ENCODE measurements around the gene LYRM4.

LYRM4 gene

GRCh38 chr6:5098501-5099270 is 162.1 kb downstream of the LYRM4 start:
- TF ChIP-seq POLR2AphosphoS5 (IDR thresholded peaks at IDR 0.05; ENCODE audit: low read depth, low read length) (no peak), TAF1 (IDR thresholded peaks at IDR 0.05; ENCODE audit: borderline replicate concordance, insufficient read depth, low read length) (no peak), SIN3A (IDR thresholded peaks at IDR 0.05; ENCODE audit: borderline replicate concordance, insufficient read depth, low read length) (no peak)

- no peak for TF ChIP-seq SIN3A (IDR thresholded peaks at IDR 0.05; ENCODE audit: borderline replicate concordance, insufficient read depth, low read length)
- TF ChIP-seq POLR2AphosphoS5 (IDR thresholded peaks at IDR 0.05; ENCODE audit: low read depth, low read length), result no peak
- no peak for TF ChIP-seq TAF1 (IDR thresholded peaks at IDR 0.05; ENCODE audit: borderline replicate concordance, insufficient read depth, low read length)
- TF ChIP-seq REST (IDR thresholded peaks at IDR 0.05; ENCODE audit: insufficient read depth in 1 of 2, low read depth in 2 of 2, low read length in 2 of 2), result no peak
- no peak for TF ChIP-seq FOXP2 (optimal IDR thresholded peaks at IDR 0.05; ENCODE audit: borderline replicate concordance, extremely low read depth, extremely low read length, insufficient read depth)
These were observed 164.3 kb downstream of the LYRM4 start for GRCh38 chr6:5096482-5096881.

- no peak for TF ChIP-seq REST (IDR thresholded peaks at IDR 0.05; ENCODE audit: insufficient read depth in 1 of 2, low read depth in 2 of 2, low read length in 2 of 2)
- TF ChIP-seq POLR2AphosphoS5 (IDR thresholded peaks at IDR 0.05; ENCODE audit: low read depth, low read length), result no peak
- TF ChIP-seq SIN3A (IDR thresholded peaks at IDR 0.05; ENCODE audit: borderline replicate concordance, insufficient read depth, low read length), result no peak
- TF ChIP-seq TAF1 (IDR thresholded peaks at IDR 0.05; ENCODE audit: borderline replicate concordance, insufficient read depth, low read length), result no peak
- TF ChIP-seq FOXP2 (optimal IDR thresholded peaks at IDR 0.05; ENCODE audit: borderline replicate concordance, extremely low read depth, extremely low read length, insufficient read depth), result no peak
These were observed 165.5 kb downstream of the LYRM4 start for GRCh38 chr6:5095236-5095635.

GRCh38 chr6:5094327-5094726 is 166.4 kb downstream of the LYRM4 start:
- no peak for TF ChIP-seq REST (IDR thresholded peaks at IDR 0.05; ENCODE audit: insufficient read depth in 1 of 2, low read depth in 2 of 2, low read length in 2 of 2)
- TF ChIP-seq FOXP2 (optimal IDR thresholded peaks at IDR 0.05; ENCODE audit: borderline replicate concordance, extremely low read depth, extremely low read length, insufficient read depth), result no peak
- TF ChIP-seq SIN3A (IDR thresholded peaks at IDR 0.05; ENCODE audit: borderline replicate concordance, insufficient read depth, low read length), result no peak
- no peak for TF ChIP-seq TAF1 (IDR thresholded peaks at IDR 0.05; ENCODE audit: borderline replicate concordance, insufficient read depth, low read length)
- TF ChIP-seq POLR2AphosphoS5 (IDR thresholded peaks at IDR 0.05; ENCODE audit: low read depth, low read length), result no peak

GRCh38 chr6:5093231-5094015 is 167.3 kb downstream of the LYRM4 start:
- no peak for TF ChIP-seq REST (IDR thresholded peaks at IDR 0.05; ENCODE audit: insufficient read depth in 1 of 2, low read depth in 2 of 2, low read length in 2 of 2)
- TF ChIP-seq TAF1 (IDR thresholded peaks at IDR 0.05; ENCODE audit: borderline replicate concordance, insufficient read depth, low read length), result no peak
- TF ChIP-seq POLR2AphosphoS5 (IDR thresholded peaks at IDR 0.05; ENCODE audit: low read depth, low read length), result no peak
- no peak for TF ChIP-seq FOXP2 (optimal IDR thresholded peaks at IDR 0.05; ENCODE audit: borderline replicate concordance, extremely low read depth, extremely low read length, insufficient read depth)
- no peak for TF ChIP-seq SIN3A (IDR thresholded peaks at IDR 0.05; ENCODE audit: borderline replicate concordance, insufficient read depth, low read length)
